Measurements from ENCODE around the gene PRSS22.

Gene PRSS22

GRCh38 chr16:2858245-2859025 lies 465 bp upstream of the PRSS22 start:
- Histone ChIP-seq H3K79me2 (ENCODE audit: insufficient read depth, low read length) (no peaks in the 10 kb centered on the region), H3K27me3 (ENCODE audit: insufficient read depth, low read length, poor library complexity, severe bottlenecking) (no peaks in the 10 kb centered on the region), H3K9me3 (ENCODE audit: insufficient read depth, low read depth, low read length) (no peaks in the 10 kb centered on the region), H2AFZ (ENCODE audit: low read length) (no peak overlapping the region), H3K9me2 (replicated peaks; ENCODE audit: low read depth, low read length) (no peaks in the 10 kb centered on the region), H3K4me3 (ENCODE audit: low read length, poor library complexity, severe bottlenecking) (no peak overlapping the region), H3F3A (ENCODE audit: low read depth) (no peaks in the 10 kb centered on the region), H3K36me3 (ENCODE audit: insufficient read depth, low read length) (no peaks in the 10 kb centered on the region), H3K4me1 (ENCODE audit: insufficient read depth, low read length, poor library complexity, severe bottlenecking) (no peaks in the 10 kb centered on the region), H3K4me2 (ENCODE audit: low read depth, low read length, poor library complexity, severe bottlenecking) (no peak overlapping the region), H3K9ac (ENCODE audit: low read depth, low read length, poor library complexity, severe bottlenecking) (no peak overlapping the region), H4K20me1 (ENCODE audit: insufficient read depth, low read length, poor library complexity, severe bottlenecking) (no peaks in the 10 kb centered on the region)
- TF ChIP-seq EZH2phosphoT487 (IDR thresholded peaks at IDR 0.05; ENCODE audit: borderline replicate concordance) = no peak
- no peak for TF ChIP-seq CTCF (conservative IDR thresholded peaks at IDR 0.05; ENCODE audit: low read length)

GRCh38 chr16:2856686-2857450 lies 1.1 kb downstream of the PRSS22 start:
- Histone ChIP-seq H3K9me2 (replicated peaks; ENCODE audit: low read depth, low read length) (no peaks in the 10 kb centered on the region), H3F3A (ENCODE audit: low read depth) (no peaks in the 10 kb centered on the region), H3K27me3 (ENCODE audit: insufficient read depth, low read length, poor library complexity, severe bottlenecking) (no peaks in the 10 kb centered on the region), H3K79me2 (ENCODE audit: insufficient read depth, low read length) (no peaks in the 10 kb centered on the region), H3K4me1 (ENCODE audit: insufficient read depth, low read length, poor library complexity, severe bottlenecking) (no peaks in the 10 kb centered on the region), H3K4me3 (ENCODE audit: low read length, poor library complexity, severe bottlenecking) (no peak overlapping the region), H2AFZ (ENCODE audit: low read length) (no peak overlapping the region), H3K4me2 (ENCODE audit: low read depth, low read length, poor library complexity, severe bottlenecking) (no peak overlapping the region), H4K20me1 (ENCODE audit: insufficient read depth, low read length, poor library complexity, severe bottlenecking) (no peaks in the 10 kb centered on the region), H3K9me3 (ENCODE audit: insufficient read depth, low read depth, low read length) (no peaks in the 10 kb centered on the region), H3K36me3 (ENCODE audit: insufficient read depth, low read length) (no peaks in the 10 kb centered on the region), H3K9ac (ENCODE audit: low read depth, low read length, poor library complexity, severe bottlenecking) (no peak overlapping the region)
- no peak for TF ChIP-seq CTCF (conservative IDR thresholded peaks at IDR 0.05; ENCODE audit: low read length)
- TF ChIP-seq EZH2phosphoT487 (IDR thresholded peaks at IDR 0.05; ENCODE audit: borderline replicate concordance) = no peak

GRCh38 chr16:2856061-2856670 lies 1.8 kb downstream of the PRSS22 start:
- Histone ChIP-seq H3K9me2 (replicated peaks; ENCODE audit: low read depth, low read length) (no peaks in the 10 kb centered on the region), H3K27me3 (ENCODE audit: insufficient read depth, low read length, poor library complexity, severe bottlenecking) (no peaks in the 10 kb centered on the region), H2AFZ (ENCODE audit: low read length) (no peak overlapping the region), H3K4me2 (ENCODE audit: low read depth, low read length, poor library complexity, severe bottlenecking) (no peak overlapping the region), H3F3A (ENCODE audit: low read depth) (no peaks in the 10 kb centered on the region), H3K9me3 (ENCODE audit: insufficient read depth, low read depth, low read length) (no peaks in the 10 kb centered on the region), H3K36me3 (ENCODE audit: insufficient read depth, low read length) (no peaks in the 10 kb centered on the region), H3K79me2 (ENCODE audit: insufficient read depth, low read length) (no peaks in the 10 kb centered on the region), H3K4me3 (ENCODE audit: low read length, poor library complexity, severe bottlenecking) (no peak overlapping the region), H3K4me1 (ENCODE audit: insufficient read depth, low read length, poor library complexity, severe bottlenecking) (no peaks in the 10 kb centered on the region), H4K20me1 (ENCODE audit: insufficient read depth, low read length, poor library complexity, severe bottlenecking) (no peaks in the 10 kb centered on the region), H3K9ac (ENCODE audit: low read depth, low read length, poor library complexity, severe bottlenecking) (no peak overlapping the region)
- TF ChIP-seq CTCF (conservative IDR thresholded peaks at IDR 0.05; ENCODE audit: low read length) = no peak
- TF ChIP-seq EZH2phosphoT487 (IDR thresholded peaks at IDR 0.05; ENCODE audit: borderline replicate concordance) = no peak
